Measurements from ENCODE around the gene SLC2A11. TPM values are rescaled to one million over a fixed set of nuclear protein-coding genes. Genes with fewer than 3 reads are reported as not detected.

SLC2A11 gene
- total RNA-seq, 2 experiments from 2014 or later: 16.4 to 50.2 TPM

- DNase-seq (ENCODE audit: low spot score): no peak
- Histone ChIP-seq H2AFZ (ENCODE audit: low read length) (no peak overlapping the region), H3K4me1 (ENCODE audit: insufficient read depth, low read length, poor library complexity, severe bottlenecking) (peaks cover 12% of the 10 kb centered on the region), H3K79me2 (ENCODE audit: insufficient read depth, low read depth, low read length) (no peaks in the 10 kb centered on the region), H3K9me3 (ENCODE audit: low read length) (no peaks in the 10 kb centered on the region), H3K9me2 (ENCODE audit: insufficient read depth, low read length) (no peaks in the 10 kb centered on the region), H4K20me1 (ENCODE audit: insufficient read depth, low read length) (no peaks in the 10 kb centered on the region), H3K36me3 (ENCODE audit: insufficient read depth, low read length) (peaks cover 3% of the 10 kb centered on the region), H3K4me3 (ENCODE audit: low read depth, low read length, poor library complexity, severe bottlenecking) (no peak overlapping the region), H3K27ac (ENCODE audit: low read depth, low read length, poor library complexity, severe bottlenecking) (no peak overlapping the region), H3K4me2 (ENCODE audit: low read length) (no peak overlapping the region)
- TF ChIP-seq, protein P1, sequence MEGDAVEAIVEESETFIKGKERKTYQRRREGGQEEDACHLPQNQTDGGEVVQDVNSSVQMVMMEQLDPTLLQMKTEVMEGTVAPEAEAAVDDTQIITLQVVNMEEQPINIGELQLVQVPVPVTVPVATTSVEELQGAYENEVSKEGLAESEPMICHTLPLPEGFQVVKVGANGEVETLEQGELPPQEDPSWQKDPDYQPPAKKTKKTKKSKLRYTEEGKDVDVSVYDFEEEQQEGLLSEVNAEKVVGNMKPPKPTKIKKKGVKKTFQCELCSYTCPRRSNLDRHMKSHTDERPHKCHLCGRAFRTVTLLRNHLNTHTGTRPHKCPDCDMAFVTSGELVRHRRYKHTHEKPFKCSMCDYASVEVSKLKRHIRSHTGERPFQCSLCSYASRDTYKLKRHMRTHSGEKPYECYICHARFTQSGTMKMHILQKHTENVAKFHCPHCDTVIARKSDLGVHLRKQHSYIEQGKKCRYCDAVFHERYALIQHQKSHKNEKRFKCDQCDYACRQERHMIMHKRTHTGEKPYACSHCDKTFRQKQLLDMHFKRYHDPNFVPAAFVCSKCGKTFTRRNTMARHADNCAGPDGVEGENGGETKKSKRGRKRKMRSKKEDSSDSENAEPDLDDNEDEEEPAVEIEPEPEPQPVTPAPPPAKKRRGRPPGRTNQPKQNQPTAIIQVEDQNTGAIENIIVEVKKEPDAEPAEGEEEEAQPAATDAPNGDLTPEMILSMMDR (conservative IDR thresholded peaks at IDR 0.05; ENCODE audit: low read length): no peak
- TF ChIP-seq EZH2phosphoT487 (IDR thresholded peaks at IDR 0.05; ENCODE audit: borderline replicate concordance, low read depth, low read length): no peak
- BruUV-seq (replicated peaks): no TSS peak
- intact Hi-C loops (cut with micrococcal nuclease; ENCODE audit: unreplicated experiment): no loop called here
- ChIA-PET CTCF (ENCODE audit: unreplicated experiment) (interaction anchor here (1.3 kb wide), 1 partner anchor 26 kb away, joined by 7 read pairs; no protein-coding TSS in a partner anchor), POLR2A (no interaction called here)
Observed at GRCh38 chr22:23889620-23890019, 31.9 kb downstream of the SLC2A11 start.

GRCh38 chr22:23891726-23892125, 34.1 kb downstream of the SLC2A11 start:
- no peak overlapping the region for H3K4me2 ChIP-seq (ENCODE audit: low read length)
- H2AFZ ChIP-seq (ENCODE audit: low read length): no peak overlapping the region
- no peak overlapping the region for H3K4me3 ChIP-seq (ENCODE audit: low read depth, low read length, poor library complexity, severe bottlenecking)
- H3K9me2 ChIP-seq (ENCODE audit: insufficient read depth, low read length): no peaks in the 10 kb centered on the region
- H3K79me2 ChIP-seq (ENCODE audit: insufficient read depth, low read depth, low read length): peaks cover 19% of the 10 kb centered on the region; the same call in 1 of the 2 replicates
- TF ChIP-seq, protein P1 (conservative IDR thresholded peaks at IDR 0.05; ENCODE audit: low read length): no peak
- no peak for TF ChIP-seq EZH2phosphoT487 (IDR thresholded peaks at IDR 0.05; ENCODE audit: borderline replicate concordance, low read depth, low read length)
- DNase-seq (ENCODE audit: low spot score): no peak
- peaks cover 24% of the 10 kb centered on the region for H3K36me3 ChIP-seq (ENCODE audit: insufficient read depth, low read length)
- peaks cover 9% of the 10 kb centered on the region; the same call in 1 of the 2 replicates for H4K20me1 ChIP-seq (ENCODE audit: insufficient read depth, low read length)
- POLR2A ChIA-PET: no interaction called here
- intact Hi-C loops (cut with micrococcal nuclease; ENCODE audit: unreplicated experiment): no loop called here
- CTCF ChIA-PET (ENCODE audit: unreplicated experiment): interaction anchor here (2.3 kb wide), 1 partner anchor 33 kb away, joined by 10 read pairs; no protein-coding TSS in a partner anchor
- peaks cover 25% of the 10 kb centered on the region for H3K4me1 ChIP-seq (ENCODE audit: insufficient read depth, low read length, poor library complexity, severe bottlenecking)
- H3K9me3 ChIP-seq (ENCODE audit: low read length): no peaks in the 10 kb centered on the region
- no TSS peak for BruUV-seq (replicated peaks)
- H3K27ac ChIP-seq (ENCODE audit: low read depth, low read length, poor library complexity, severe bottlenecking): no peak overlapping the region

- CTCF ChIA-PET (ENCODE audit: unreplicated experiment): interaction anchor here (0.6 to 2.3 kb wide), 2 partner anchors 24 to 33 kb away, joined by 3 to 10 read pairs; no protein-coding TSS in a partner anchor
- POLR2A ChIA-PET: no interaction called here
- peaks cover 21% of the 10 kb centered on the region; the same call in 1 of the 2 replicates for H3K79me2 ChIP-seq (ENCODE audit: insufficient read depth, low read depth, low read length)
- no peak overlapping the region for H3K4me2 ChIP-seq (ENCODE audit: low read length)
- no peak overlapping the region for H3K4me3 ChIP-seq (ENCODE audit: low read depth, low read length, poor library complexity, severe bottlenecking)
- peaks cover 9% of the 10 kb centered on the region; the same call in 1 of the 2 replicates for H4K20me1 ChIP-seq (ENCODE audit: insufficient read depth, low read length)
- no peaks in the 10 kb centered on the region for H3K9me2 ChIP-seq (ENCODE audit: insufficient read depth, low read length)
- TF ChIP-seq EZH2phosphoT487 (IDR thresholded peaks at IDR 0.05; ENCODE audit: borderline replicate concordance, low read depth, low read length): no peak
- TF ChIP-seq, protein P1 (conservative IDR thresholded peaks at IDR 0.05; ENCODE audit: low read length): no peak
- intact Hi-C loops (cut with micrococcal nuclease; ENCODE audit: unreplicated experiment): no loop called here
- H2AFZ ChIP-seq (ENCODE audit: low read length): no peak overlapping the region
- H3K4me1 ChIP-seq (ENCODE audit: insufficient read depth, low read length, poor library complexity, severe bottlenecking): peaks cover 25% of the 10 kb centered on the region
- H3K9me3 ChIP-seq (ENCODE audit: low read length): no peaks in the 10 kb centered on the region
- peaks cover 28% of the 10 kb centered on the region for H3K36me3 ChIP-seq (ENCODE audit: insufficient read depth, low read length)
- no peak for DNase-seq (ENCODE audit: low spot score)
- BruUV-seq (replicated peaks): no TSS peak
- H3K27ac ChIP-seq (ENCODE audit: low read depth, low read length, poor library complexity, severe bottlenecking): no peak overlapping the region
Observed at GRCh38 chr22:23892130-23892529, 34.5 kb downstream of the SLC2A11 start.

Measured in OCI-LY7 (cell line).